Neuron (in vitro differentiated cells): ENCODE results near the gene TTI1.

Source experiments
- H2AFZ ChIP-seq: one replicate; pipeline ENCODE4 v1.6.1; 2013; ENCODE audit warnings: low read depth, mild to moderate bottlenecking, inconsistent platforms, low read length, moderate library complexity
- H3K27me3 ChIP-seq: one replicate; pipeline ENCODE4 v1.6.1; 2013; ENCODE audit warnings: low read length; ENCODE audit not compliant: insufficient read depth
- H3K36me3 ChIP-seq: one replicate; pipeline ENCODE4 v1.6.1; 2013; ENCODE audit warnings: low read length; ENCODE audit not compliant: insufficient read depth
- H3K4me1 ChIP-seq: one replicate; pipeline ENCODE4 v1.6.1; 2013; ENCODE audit warnings: low read length; ENCODE audit not compliant: insufficient read depth
- H3K4me3 ChIP-seq: 2 replicates; pipeline ENCODE4 v1.5.1; 2013; ENCODE audit warnings: mild to moderate bottlenecking, low read length, moderate library complexity
- H3K9me3 ChIP-seq: one replicate; pipeline ENCODE4 v1.6.1; 2013; ENCODE audit warnings: low read length

Gene TTI1

GRCh38 chr20:37999526-38000263 lies 33.6 kb downstream of the TTI1 start:
- Histone ChIP-seq H3K36me3 (peaks cover 86% of the 10 kb centered on the region), H2AFZ (no peak overlapping the region), H3K4me3 (no peak overlapping the region)

GRCh38 chr20:37997516-37997915 lies 35.7 kb downstream of the TTI1 start:
- H3K36me3 ChIP-seq: peaks cover 83% of the 10 kb centered on the region

More at GRCh38 chr20:37999526-38000263, 33.6 kb downstream of the TTI1 start:
- Histone ChIP-seq H3K9me3 (no peaks in the 10 kb centered on the region), H3K4me1 (peaks cover 8% of the 10 kb centered on the region), H3K27me3 (no peaks in the 10 kb centered on the region)

GRCh38 chr20:37995856-37996605 lies 37.2 kb downstream of the TTI1 start:
- Histone ChIP-seq H3K36me3 (peaks cover 80% of the 10 kb centered on the region), H3K4me1 (peaks cover 12% of the 10 kb centered on the region), H3K27me3 (no peaks in the 10 kb centered on the region), H3K4me3 (no peak overlapping the region), H3K9me3 (no peaks in the 10 kb centered on the region), H2AFZ (no peak overlapping the region)

More at GRCh38 chr20:37997516-37997915, 35.7 kb downstream of the TTI1 start:
- H2AFZ ChIP-seq: no peak overlapping the region
- peaks cover 8% of the 10 kb centered on the region for H3K4me1 ChIP-seq
- no peaks in the 10 kb centered on the region for H3K27me3 ChIP-seq
- no peaks in the 10 kb centered on the region for H3K9me3 ChIP-seq
- no peak overlapping the region for H3K4me3 ChIP-seq

GRCh38 chr20:37994512-37994911 lies 38.7 kb downstream of the TTI1 start:
- no peaks in the 10 kb centered on the region for H3K27me3 ChIP-seq
- H2AFZ ChIP-seq: no peak overlapping the region
- H3K4me3 ChIP-seq: no peak overlapping the region
- peaks cover 68% of the 10 kb centered on the region for H3K36me3 ChIP-seq
- H3K4me1 ChIP-seq: peaks cover 5% of the 10 kb centered on the region
- H3K9me3 ChIP-seq: no peaks in the 10 kb centered on the region

GRCh38 chr20:37992802-37993409 lies 40.4 kb downstream of the TTI1 start:
- Histone ChIP-seq H3K27me3 (no peaks in the 10 kb centered on the region), H3K4me3 (no peak overlapping the region), H3K9me3 (no peaks in the 10 kb centered on the region), H3K4me1 (peaks cover 6% of the 10 kb centered on the region), H2AFZ (no peak overlapping the region), H3K36me3 (peaks cover 64% of the 10 kb centered on the region)

- peaks cover 55% of the 10 kb centered on the region for H3K36me3 ChIP-seq
- no peak overlapping the region for H2AFZ ChIP-seq
- peaks cover 15% of the 10 kb centered on the region for H3K4me1 ChIP-seq
Measured at GRCh38 chr20:37991908-37992307, 41.3 kb downstream of the TTI1 start.

GRCh38 chr20:37991157-37991866 lies 41.9 kb downstream of the TTI1 start:
- H3K27me3 ChIP-seq: no peaks in the 10 kb centered on the region
- peaks cover 49% of the 10 kb centered on the region for H3K36me3 ChIP-seq
- peaks cover 15% of the 10 kb centered on the region for H3K4me1 ChIP-seq
- no peak overlapping the region for H3K4me3 ChIP-seq
- H3K9me3 ChIP-seq: no peaks in the 10 kb centered on the region
- H2AFZ ChIP-seq: no peak overlapping the region

More at GRCh38 chr20:37991908-37992307, 41.3 kb downstream of the TTI1 start:
- no peak overlapping the region for H3K4me3 ChIP-seq
- H3K9me3 ChIP-seq: no peaks in the 10 kb centered on the region
- H3K27me3 ChIP-seq: no peaks in the 10 kb centered on the region

GRCh38 chr20:37990571-37991151 lies 42.6 kb downstream of the TTI1 start:
- Histone ChIP-seq H3K27me3 (no peaks in the 10 kb centered on the region), H3K36me3 (peaks cover 43% of the 10 kb centered on the region), H3K4me1 (peaks cover 15% of the 10 kb centered on the region), H3K9me3 (no peaks in the 10 kb centered on the region), H3K4me3 (no peak overlapping the region), H2AFZ (no peak overlapping the region)

GRCh38 chr20:37989601-37990295 lies 43.5 kb downstream of the TTI1 start:
- Histone ChIP-seq H3K4me3 (no peak overlapping the region), H3K9me3 (no peaks in the 10 kb centered on the region), H3K36me3 (peaks cover 34% of the 10 kb centered on the region), H3K27me3 (no peaks in the 10 kb centered on the region), H2AFZ (no peak overlapping the region), H3K4me1 (peaks cover 15% of the 10 kb centered on the region)

- H3K4me3 ChIP-seq: no peak overlapping the region
- peaks cover 15% of the 10 kb centered on the region for H3K4me1 ChIP-seq
- no peaks in the 10 kb centered on the region for H3K27me3 ChIP-seq
- peaks cover 28% of the 10 kb centered on the region for H3K36me3 ChIP-seq
- no peaks in the 10 kb centered on the region for H3K9me3 ChIP-seq
- no peak overlapping the region for H2AFZ ChIP-seq
Measured at GRCh38 chr20:37988306-37988954, 44.8 kb downstream of the TTI1 start.

- H3K36me3 ChIP-seq: peaks cover 32% of the 10 kb centered on the region
- H2AFZ ChIP-seq: no peak overlapping the region
- peaks cover 15% of the 10 kb centered on the region for H3K4me1 ChIP-seq
- no peaks in the 10 kb centered on the region for H3K27me3 ChIP-seq
- H3K9me3 ChIP-seq: no peaks in the 10 kb centered on the region
- no peak overlapping the region for H3K4me3 ChIP-seq
Measured at GRCh38 chr20:37987602-37988290, 45.5 kb downstream of the TTI1 start.
